ENCODE measurements around the gene AAMDC. TPM values are rescaled to one million over a fixed set of nuclear protein-coding genes. Genes with fewer than 3 reads are reported as not detected.
"Not testable (repeated sequence)": the region's sequence is repeated elsewhere in the genome, so short reads cannot be mapped to it uniquely, and the experiment has no call there.

The AAMDC gene
- total and polyA plus RNA-seq, 4 donors = 26.2 to 77.9 (median 28.9) TPM

DNA sequence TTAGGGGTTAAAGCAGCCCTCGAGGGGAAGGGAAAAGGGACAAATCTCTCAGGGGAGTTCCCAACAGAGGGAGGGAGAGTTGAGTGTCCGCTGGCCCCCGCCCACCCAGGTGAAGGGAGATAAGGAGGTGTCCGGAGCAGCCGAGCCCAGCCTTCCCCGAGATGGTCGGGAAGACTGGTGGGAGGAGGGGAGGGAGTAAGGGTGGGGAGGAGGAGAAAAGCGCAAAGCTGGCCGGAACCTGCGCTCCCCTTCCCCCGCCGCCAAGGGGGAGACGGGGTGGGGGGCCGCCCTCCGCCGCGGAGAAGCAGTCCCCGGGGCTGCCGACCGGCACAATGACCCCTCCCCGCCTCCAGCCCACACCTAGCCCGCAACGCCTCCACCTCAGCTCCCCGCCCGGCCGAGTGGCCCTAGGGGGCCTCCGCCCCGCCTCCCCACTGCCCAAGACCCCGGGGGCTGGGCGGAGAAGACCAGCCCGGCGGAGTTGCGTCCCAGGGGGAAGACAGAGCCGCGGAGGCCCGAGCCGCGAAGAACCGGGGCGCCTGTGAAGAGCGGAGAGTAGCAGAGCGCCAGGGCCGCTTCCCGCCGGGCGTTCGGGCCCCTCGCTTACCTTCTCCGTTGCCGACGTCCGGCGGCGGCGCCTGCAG lies 901 bp upstream of the AAMDC start:
- peak; percentile 62 to 74 (median 66) for DNase-seq
- no peaks in the 10 kb centered on the region for H3K36me3 ChIP-seq (ENCODE audit: control insufficient read depth in 4 of 4, insufficient read depth in 4 of 4, low read length in 4 of 4)
- no peaks in the 10 kb centered on the region for H3K27me3 ChIP-seq (ENCODE audit: control insufficient read depth in 3 of 3, insufficient read depth in 3 of 3, low read length in 2 of 3)
- 0% methylated on average over 44 to 55 of the region's 55 CpGs for WGBS, 2 donors
- H3K27ac ChIP-seq (ENCODE audit: low read depth in 1 of 2, low read length in 1 of 2) = peak overlapping the region; percentile 90 to 94
- peak; percentile 20 for ATAC-seq (ENCODE audit: insufficient read depth, low FRiP score)
- H3K4me3 ChIP-seq = peak overlapping the region; percentile 97
- no peaks in the 10 kb centered on the region for H3K9me3 ChIP-seq (ENCODE audit: control insufficient read depth in 4 of 4, insufficient read depth in 3 of 4, low read length in 3 of 4)
- H3K4me1 ChIP-seq (ENCODE audit: control insufficient read depth in 5 of 5, insufficient read depth in 5 of 5, low read length in 5 of 5) = peaks cover 3 to 30% (median 9%) of the 10 kb centered on the region in 5 donors
- TF ChIP-seq, protein P1, sequence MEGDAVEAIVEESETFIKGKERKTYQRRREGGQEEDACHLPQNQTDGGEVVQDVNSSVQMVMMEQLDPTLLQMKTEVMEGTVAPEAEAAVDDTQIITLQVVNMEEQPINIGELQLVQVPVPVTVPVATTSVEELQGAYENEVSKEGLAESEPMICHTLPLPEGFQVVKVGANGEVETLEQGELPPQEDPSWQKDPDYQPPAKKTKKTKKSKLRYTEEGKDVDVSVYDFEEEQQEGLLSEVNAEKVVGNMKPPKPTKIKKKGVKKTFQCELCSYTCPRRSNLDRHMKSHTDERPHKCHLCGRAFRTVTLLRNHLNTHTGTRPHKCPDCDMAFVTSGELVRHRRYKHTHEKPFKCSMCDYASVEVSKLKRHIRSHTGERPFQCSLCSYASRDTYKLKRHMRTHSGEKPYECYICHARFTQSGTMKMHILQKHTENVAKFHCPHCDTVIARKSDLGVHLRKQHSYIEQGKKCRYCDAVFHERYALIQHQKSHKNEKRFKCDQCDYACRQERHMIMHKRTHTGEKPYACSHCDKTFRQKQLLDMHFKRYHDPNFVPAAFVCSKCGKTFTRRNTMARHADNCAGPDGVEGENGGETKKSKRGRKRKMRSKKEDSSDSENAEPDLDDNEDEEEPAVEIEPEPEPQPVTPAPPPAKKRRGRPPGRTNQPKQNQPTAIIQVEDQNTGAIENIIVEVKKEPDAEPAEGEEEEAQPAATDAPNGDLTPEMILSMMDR (IDR thresholded peaks at IDR 0.05; ENCODE audit: control extremely low read depth, extremely low read depth) = no peak
- peak overlapping the region; percentile 32 to 85 for H3K9ac ChIP-seq (ENCODE audit: insufficient read depth in 1 of 2, low read length in 2 of 2)

DNA sequence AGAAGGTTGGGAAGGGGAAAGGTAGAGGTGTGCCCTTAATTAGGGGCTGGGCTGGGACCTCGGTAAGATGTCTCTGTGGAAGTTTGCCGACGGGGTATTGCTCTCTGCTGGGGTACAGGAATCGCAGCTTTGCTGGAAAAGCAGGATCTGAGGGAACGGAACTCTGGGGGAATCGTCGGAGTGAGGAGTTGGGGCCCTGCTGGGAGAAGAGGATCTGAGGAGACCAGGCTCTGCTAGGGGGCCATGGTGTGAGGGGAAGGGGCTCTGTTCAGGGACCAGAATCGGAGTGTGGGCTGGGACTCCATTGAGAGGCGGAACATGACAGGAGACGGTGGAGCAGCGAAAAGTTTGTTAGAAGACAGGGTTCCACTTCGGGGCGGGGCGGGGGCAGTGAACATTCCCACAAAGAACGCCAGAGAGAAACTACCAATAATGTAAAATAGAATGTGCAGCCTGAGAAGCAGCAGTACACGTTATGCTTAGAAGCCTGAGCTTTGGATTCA lies 456 bp downstream of the AAMDC start:
- no peaks in the 10 kb centered on the region for H3K27me3 ChIP-seq (ENCODE audit: control insufficient read depth in 3 of 3, insufficient read depth in 3 of 3, low read length in 2 of 3)
- H3K9ac ChIP-seq (ENCODE audit: insufficient read depth in 1 of 2, low read length in 2 of 2) = peak overlapping the region; percentile 81 to 99
- TF ChIP-seq, protein P1 (IDR thresholded peaks at IDR 0.05; ENCODE audit: control extremely low read depth, extremely low read depth) = no peak
- peaks cover 3 to 30% (median 6%) of the 10 kb centered on the region in 5 donors for H3K4me1 ChIP-seq (ENCODE audit: control insufficient read depth in 5 of 5, insufficient read depth in 5 of 5, low read length in 5 of 5)
- no peaks in the 10 kb centered on the region for H3K9me3 ChIP-seq (ENCODE audit: control insufficient read depth in 4 of 4, insufficient read depth in 3 of 4, low read length in 3 of 4)
- H3K27ac ChIP-seq (ENCODE audit: low read depth in 1 of 2, low read length in 1 of 2) = peak overlapping the region; percentile 69 to 81
- peak overlapping the region; percentile 55 for H3K4me3 ChIP-seq
- peak; percentile 49 to 74 (median 60) for DNase-seq
- 0% methylated on average over 16 of the region's 16 CpGs for WGBS, 2 donors
- peaks cover 0 to 1% (median 0%) of the 10 kb centered on the region in 4 donors for H3K36me3 ChIP-seq (ENCODE audit: control insufficient read depth in 4 of 4, insufficient read depth in 4 of 4, low read length in 4 of 4)
- ATAC-seq (ENCODE audit: insufficient read depth, low FRiP score) = no peak

DNA sequence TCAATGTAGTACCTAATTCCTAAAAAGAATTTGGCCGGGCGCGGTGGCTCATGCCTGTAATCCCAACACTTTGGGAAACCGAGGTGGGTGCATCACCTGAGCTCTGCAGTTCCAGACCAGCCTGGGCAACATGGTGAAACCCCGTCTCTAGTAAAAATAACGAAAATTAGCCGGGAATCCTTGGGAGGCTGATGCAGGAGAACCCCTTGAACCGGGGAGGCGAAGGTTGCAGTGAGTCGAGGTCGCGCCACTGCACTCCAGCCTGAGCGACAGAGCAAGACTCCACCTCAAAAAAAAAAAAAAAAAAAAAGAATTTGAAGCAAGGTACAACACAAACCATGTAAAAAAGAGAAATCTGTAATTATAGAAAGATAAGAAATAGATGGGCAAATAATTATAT lies 1.2 kb downstream of the AAMDC start:
- ATAC-seq (ENCODE audit: insufficient read depth, low FRiP score); H3K9me3 ChIP-seq (ENCODE audit: control insufficient read depth in 4 of 4, insufficient read depth in 3 of 4, low read length in 3 of 4); H3K27ac ChIP-seq (ENCODE audit: low read depth in 1 of 2, low read length in 1 of 2); H3K9ac ChIP-seq (ENCODE audit: insufficient read depth in 1 of 2, low read length in 2 of 2); H3K27me3 ChIP-seq (ENCODE audit: control insufficient read depth in 3 of 3, insufficient read depth in 3 of 3, low read length in 2 of 3); DNase-seq; H3K4me3 ChIP-seq; H3K36me3 ChIP-seq (ENCODE audit: control insufficient read depth in 4 of 4, insufficient read depth in 4 of 4, low read length in 4 of 4): not testable (repeated sequence)
- 61 to 77% methylated on average over 13 of the region's 13 CpGs for WGBS, 2 donors
- peaks cover 3 to 30% (median 6%) of the 10 kb centered on the region in 5 donors for H3K4me1 ChIP-seq (ENCODE audit: control insufficient read depth in 5 of 5, insufficient read depth in 5 of 5, low read length in 5 of 5)

DNA sequence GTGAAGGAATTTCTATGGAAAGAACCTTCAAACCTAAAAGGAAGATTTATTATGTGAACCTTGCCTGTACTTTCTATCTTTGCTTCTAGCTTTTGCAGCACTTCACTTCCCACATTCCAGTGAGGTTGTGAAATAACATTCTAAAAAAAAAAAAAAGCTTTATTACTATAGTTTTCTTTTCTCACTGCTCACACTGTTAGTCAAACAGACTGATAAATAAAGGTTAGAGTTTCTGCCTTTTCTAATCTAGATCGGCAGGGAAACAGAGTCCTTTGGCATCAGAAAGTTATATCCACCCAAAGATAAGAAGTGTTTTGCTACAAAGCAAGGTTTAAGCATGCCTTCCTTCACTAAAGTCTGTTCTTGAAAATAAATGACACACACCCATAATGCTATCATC lies 2.8 kb downstream of the AAMDC start:
- no peaks in the 10 kb centered on the region for H3K9me3 ChIP-seq (ENCODE audit: control insufficient read depth in 4 of 4, insufficient read depth in 3 of 4, low read length in 3 of 4)
- peak overlapping the region in 1 of 2 donors; percentile 67 for H3K9ac ChIP-seq (ENCODE audit: insufficient read depth in 1 of 2, low read length in 2 of 2)
- TF ChIP-seq, protein P1 (IDR thresholded peaks at IDR 0.05; ENCODE audit: control extremely low read depth, extremely low read depth) = no peak
- no peak overlapping the region for H3K27ac ChIP-seq (ENCODE audit: low read depth in 1 of 2, low read length in 1 of 2)
- ATAC-seq (ENCODE audit: insufficient read depth, low FRiP score) (no peak), DNase-seq (peak in 2 of 3 donors; percentile 81 to 83)
- no peak overlapping the region for H3K4me3 ChIP-seq
- no peaks in the 10 kb centered on the region for H3K27me3 ChIP-seq (ENCODE audit: control insufficient read depth in 3 of 3, insufficient read depth in 3 of 3, low read length in 2 of 3)
- WGBS, 2 donors = 9 to 11% methylated on average over 1 of the region's 1 CpG
- H3K36me3 ChIP-seq (ENCODE audit: control insufficient read depth in 4 of 4, insufficient read depth in 4 of 4, low read length in 4 of 4) = peaks cover 0 to 4% (median 0%) of the 10 kb centered on the region in 4 donors
- H3K4me1 ChIP-seq (ENCODE audit: control insufficient read depth in 5 of 5, insufficient read depth in 5 of 5, low read length in 5 of 5) = peaks cover 3 to 26% (median 5%) of the 10 kb centered on the region in 5 donors

Data from lung (tissue), 12 donors.